Esophagus squamous epithelium (tissue), 5 donors: ENCODE measurements around the gene ZNF30. TPM values are rescaled to one million over a fixed set of nuclear protein-coding genes. Genes with fewer than 3 reads are reported as not detected.

Experiments used
- DNase-seq: peaks from one replicate; lab custom pipeline; 2025; lab: John Stamatoyannopoulos, UW
- H3K27ac ChIP-seq, 4 donors: fragments of 200-600 bp; sonication (generic); one replicate each; pipeline ENCODE4 v1.5.1; 2016 to 2019; ENCODE audit warnings: mild to moderate bottlenecking in 1 of 4
- H3K27me3 ChIP-seq, 4 donors: fragments of 200-600 bp; sonication (generic); 1 replicate in 3 of 4; 2 replicates in 1 of 4; pipeline versions ENCODE4 v1.5.1 to v1.6.0; 2017 to 2021; ENCODE audit warnings: antibody characterized with exemption in 1 of 4
- H3K36me3 ChIP-seq, 3 donors: fragments of 200-600 bp; sonication (generic); one replicate each; pipeline ENCODE4 v1.5.1; 2016 to 2019
- H3K4me1 ChIP-seq, 3 donors: fragments of 200-600 bp; sonication (generic); one replicate each; pipeline ENCODE4 v1.5.1; 2017 to 2019
- H3K4me3 ChIP-seq, 4 donors: fragments of 200-600 bp; sonication (generic); 1 replicate in 3 of 4; 2 replicates in 1 of 4; pipeline ENCODE4 v1.5.1; 2016 to 2019; ENCODE audit warnings: mild to moderate bottlenecking in 2 of 4, moderate library complexity in 1 of 4
- H3K9me3 ChIP-seq, 3 donors: fragments of 200-600 bp; sonication (generic); one replicate each; pipeline ENCODE4 v1.5.1; 2016 to 2019
- CTCF ChIP-seq, 6 experiments: fragments of 450-650 bp in 4 of 6; fragments of 200-600 bp in 2 of 6; sonication (generic) in 2 of 6; IDR thresholded peaks; one replicate each; pipeline ENCODE4 v1.5.1; 2016 to 2019; ENCODE audit warnings: antibody characterized with exemption in 6 of 6, mild to moderate bottlenecking in 4 of 6, moderate library complexity in 4 of 6
- POLR2A ChIP-seq, 4 donors: fragments of 450-650 bp; IDR thresholded peaks; one replicate each; pipeline ENCODE4 v1.6.1; 2017; ENCODE audit warnings: antibody characterized with exemption in 4 of 4, mild to moderate bottlenecking in 4 of 4, moderate library complexity in 3 of 4
- WGBS, 2 donors: methylation state at CpG; one replicate each; pipeline ENCODE4 v1.1.5; 2018; 5-methylcytosine and 5-hydroxymethylcytosine counted together
- intact Hi-C: fragments of 100-400 bp; cut with DNase I; formaldehyde crosslinking; loops from one replicate; pipeline ENCODE4 v1.15.0; 2022
- total RNA-seq, 4 donors: library from RNA; depleted of rRNA; stranded (reverse); fragments of >200 nt; gene quantifications; one replicate each; pipeline ENCODE4 v1.1.0, GENCODE V29; 2016
- donor health status: DM: yes; HTN: yes; CAD: no.

The ZNF30 gene
- total RNA-seq, 4 donors from 2014 or later, result 0.26 to 30.2 (median 1.3) TPM

GRCh38 chr19:34943861-34944573 is 17.3 kb downstream of the ZNF30 start:
- peaks cover 0 to 58% (median 27%) of the 10 kb centered on the region in 3 donors for H3K9me3 ChIP-seq
- 96% methylated on average over 13 of the region's 13 CpGs for WGBS, 2 donors
- peaks cover 0 to 47% (median 7%) of the 10 kb centered on the region in 3 donors for H3K36me3 ChIP-seq
- no peaks in the 10 kb centered on the region for H3K4me1 ChIP-seq
- no peak overlapping the region for H3K4me3 ChIP-seq
- DNase-seq, result no peak
- no peak overlapping the region for H3K27ac ChIP-seq
- intact Hi-C loops, result no loop called here
- TF ChIP-seq POLR2A (IDR thresholded peaks at IDR 0.05) (no peak), CTCF (IDR thresholded peaks at IDR 0.05) (no peak)
- no peaks in the 10 kb centered on the region for H3K27me3 ChIP-seq

GRCh38 chr19:34953092-34953491 is 26.4 kb downstream of the ZNF30 start:
- intact Hi-C loops, result no loop called here
- no peak for TF ChIP-seq CTCF (IDR thresholded peaks at IDR 0.05)
- no peak for TF ChIP-seq POLR2A (IDR thresholded peaks at IDR 0.05)
- peaks cover 4 to 92% (median 50%) of the 10 kb centered on the region in 3 donors for H3K9me3 ChIP-seq
- no peaks in the 10 kb centered on the region for H3K27me3 ChIP-seq
- DNase-seq, result no peak
- H3K4me3 ChIP-seq, result no peak overlapping the region
- H3K36me3 ChIP-seq, result peaks cover 7 to 58% (median 9%) of the 10 kb centered on the region in 3 donors
- H3K27ac ChIP-seq, result no peak overlapping the region
- no peaks in the 10 kb centered on the region for H3K4me1 ChIP-seq

- Histone ChIP-seq H3K9me3 (peaks cover 10 to 84% (median 74%) of the 10 kb centered on the region in 3 donors), H3K27me3 (no peaks in the 10 kb centered on the region), H3K4me3 (peak overlapping the region in 1 of 4 donors; percentile 32), H3K27ac (no peak overlapping the region), H3K4me1 (peaks cover 0 to 15% (median 11%) of the 10 kb centered on the region in 3 donors), H3K36me3 (peaks cover 27 to 69% (median 29%) of the 10 kb centered on the region in 3 donors)
- intact Hi-C loops, result no loop called here
- WGBS, 2 donors, result 87 to 98% methylated on average over 17 to 21 of the region's 22 CpGs
- TF ChIP-seq CTCF (IDR thresholded peaks at IDR 0.05), result no peak
- DNase-seq, result no peak
These were observed 31.4 kb downstream of the ZNF30 start for GRCh38 chr19:34957830-34958751.

GRCh38 chr19:34959021-34959420 is 32.3 kb downstream of the ZNF30 start:
- DNase-seq, result no peak
- no peak for TF ChIP-seq CTCF (IDR thresholded peaks at IDR 0.05)
- TF ChIP-seq POLR2A (IDR thresholded peaks at IDR 0.05), result no peak
- H3K36me3 ChIP-seq, result peaks cover 27 to 67% (median 29%) of the 10 kb centered on the region in 3 donors
- WGBS, 2 donors, result 97 to 100% methylated on average over 1 to 6 of the region's 7 CpGs
- no peaks in the 10 kb centered on the region for H3K27me3 ChIP-seq
- peaks cover 10 to 75% (median 65%) of the 10 kb centered on the region in 3 donors for H3K9me3 ChIP-seq
- peak overlapping the region in 1 of 4 donors; percentile 32 for H3K4me3 ChIP-seq
- no peak overlapping the region for H3K27ac ChIP-seq
- H3K4me1 ChIP-seq, result peaks cover 0 to 25% (median 11%) of the 10 kb centered on the region in 3 donors
- intact Hi-C loops, result no loop called here
